NCI-H774 (cell line): Measurements from ENCODE around the gene GPRC5C.

Source experiments
- DNase-seq: peaks from one replicate; lab custom pipeline; 2025; lab: John Stamatoyannopoulos, UW

GPRC5C gene

GRCh38 chr17:74452033-74452840 is 20.3 kb downstream of the GPRC5C start:
- no peak for DNase-seq

GRCh38 chr17:74452841-74453661 is 21.2 kb downstream of the GPRC5C start:
- no peak for DNase-seq

GRCh38 chr17:74453665-74454196 is 21.8 kb downstream of the GPRC5C start:
- peak; percentile 89 for DNase-seq

- no peak for DNase-seq
Observed at GRCh38 chr17:74454197-74455024, 22.5 kb downstream of the GPRC5C start.

- no peak for DNase-seq
Observed at GRCh38 chr17:74455025-74455545, 23.2 kb downstream of the GPRC5C start.

- no peak for DNase-seq
Observed at GRCh38 chr17:74455821-74456220, 23.9 kb downstream of the GPRC5C start.

GRCh38 chr17:74457146-74457819 is 25.4 kb downstream of the GPRC5C start:
- peak; percentile 69 for DNase-seq

- DNase-seq = no peak
Observed at GRCh38 chr17:74457820-74458166, 25.9 kb downstream of the GPRC5C start.

GRCh38 chr17:74458835-74459234 is 26.9 kb downstream of the GPRC5C start:
- DNase-seq = no peak

GRCh38 chr17:74459622-74460021 is 27.7 kb downstream of the GPRC5C start:
- DNase-seq = no peak

GRCh38 chr17:74460241-74460640 is 28.4 kb downstream of the GPRC5C start:
- DNase-seq = no peak

GRCh38 chr17:74460996-74461395 is 29.1 kb downstream of the GPRC5C start:
- no peak for DNase-seq

- no peak for DNase-seq
Observed at GRCh38 chr17:74461611-74462010, 29.7 kb downstream of the GPRC5C start.

GRCh38 chr17:74464730-74465377 is 33.0 kb downstream of the GPRC5C start:
- no peak for DNase-seq

- no peak for DNase-seq
Observed at GRCh38 chr17:74465378-74466110, 33.7 kb downstream of the GPRC5C start.

- DNase-seq = no peak
Observed at GRCh38 chr17:74466111-74466827, 34.4 kb downstream of the GPRC5C start, which contains the start of gene CD300A. Gene CD300A (plus strand): TSS chr17:74466634. CDS start chr17:74466704, 70 bp downstream.

- DNase-seq = no peak
Observed at GRCh38 chr17:74466828-74467184, 34.9 kb downstream of the GPRC5C start.

- no peak for DNase-seq
Observed at GRCh38 chr17:74467221-74467951, 35.5 kb downstream of the GPRC5C start.

- no peak for DNase-seq
Observed at GRCh38 chr17:74471341-74471740, 39.5 kb downstream of the GPRC5C start.
